Activated effector memory CD4-positive, alpha-beta T cell treated with anti-CD3 and anti-CD28 coated beads, Interleukin-2, amount 50 U/mL, for 16 hours (primary cell): ENCODE results near the gene TECTB.

Experiments used
- DNase-seq: peaks from one replicate; pipeline ENCODE4 v3.0.0-alpha.2; 2020

Gene TECTB

GRCh38 chr10:112275512-112276245 is 7.5 kb upstream of the TECTB start:
- DNase-seq = no peak

- DNase-seq = no peak
Measured at GRCh38 chr10:112278871-112279270, 4.3 kb upstream of the TECTB start.

GRCh38 chr10:112279433-112279832 is 3.8 kb upstream of the TECTB start:
- no peak for DNase-seq

GRCh38 chr10:112280205-112280921 is 2.8 kb upstream of the TECTB start:
- DNase-seq = no peak

GRCh38 chr10:112282086-112282485 is 1.1 kb upstream of the TECTB start:
- DNase-seq = no peak

- no peak for DNase-seq
Measured at GRCh38 chr10:112286837-112287818, 3.9 kb downstream of the TECTB start.

GRCh38 chr10:112287844-112288243 is 4.6 kb downstream of the TECTB start:
- no peak for DNase-seq

- no peak for DNase-seq
Measured at GRCh38 chr10:112288486-112288885, 5.3 kb downstream of the TECTB start.

- DNase-seq = no peak
Measured at GRCh38 chr10:112289373-112290053, 6.3 kb downstream of the TECTB start.

GRCh38 chr10:112290054-112290373 is 6.8 kb downstream of the TECTB start:
- DNase-seq = no peak

- no peak for DNase-seq
Measured at GRCh38 chr10:112294169-112294568, 11.0 kb downstream of the TECTB start.

- no peak for DNase-seq
Measured at GRCh38 chr10:112295853-112296830, 12.9 kb downstream of the TECTB start.

GRCh38 chr10:112296908-112297331 is 13.7 kb downstream of the TECTB start:
- DNase-seq = no peak

GRCh38 chr10:112298581-112298980 is 15.4 kb downstream of the TECTB start:
- no peak for DNase-seq

GRCh38 chr10:112299456-112299855 is 16.3 kb downstream of the TECTB start:
- DNase-seq = no peak

- no peak for DNase-seq
Measured at GRCh38 chr10:112302335-112302734, 19.1 kb downstream of the TECTB start.

- DNase-seq = no peak
Measured at GRCh38 chr10:112303528-112303927, 20.3 kb downstream of the TECTB start.

- DNase-seq = no peak
Measured at GRCh38 chr10:112304267-112304859, 21.2 kb downstream of the TECTB start.

- DNase-seq = peak; percentile 66
Measured at GRCh38 chr10:112307358-112308124, 24.3 kb downstream of the TECTB start.

- no peak for DNase-seq
Measured at GRCh38 chr10:112308125-112308502, 24.9 kb downstream of the TECTB start.
